HG02943 (cell line): Measurements from ENCODE around the gene METTL27.
"Not testable (repeated sequence)": the region's sequence is repeated elsewhere in the genome, so short reads cannot be mapped to it uniquely, and the experiment has no call there.

Experiments used
- ATAC-seq: cut with Tn5 transposase; IDR thresholded peaks from one replicate; pipeline ENCODE4 v1.9.1; 2021; ENCODE audit warnings: mild to moderate bottlenecking, low read depth, moderate library complexity; ENCODE audit not compliant: unreplicated experiment

METTL27 gene, protein sequence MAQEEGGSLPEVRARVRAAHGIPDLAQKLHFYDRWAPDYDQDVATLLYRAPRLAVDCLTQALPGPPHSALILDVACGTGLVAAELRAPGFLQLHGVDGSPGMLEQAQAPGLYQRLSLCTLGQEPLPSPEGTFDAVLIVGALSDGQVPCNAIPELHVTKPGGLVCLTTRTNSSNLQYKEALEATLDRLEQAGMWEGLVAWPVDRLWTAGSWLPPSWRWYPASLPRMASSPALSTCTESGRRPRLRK

DNA sequence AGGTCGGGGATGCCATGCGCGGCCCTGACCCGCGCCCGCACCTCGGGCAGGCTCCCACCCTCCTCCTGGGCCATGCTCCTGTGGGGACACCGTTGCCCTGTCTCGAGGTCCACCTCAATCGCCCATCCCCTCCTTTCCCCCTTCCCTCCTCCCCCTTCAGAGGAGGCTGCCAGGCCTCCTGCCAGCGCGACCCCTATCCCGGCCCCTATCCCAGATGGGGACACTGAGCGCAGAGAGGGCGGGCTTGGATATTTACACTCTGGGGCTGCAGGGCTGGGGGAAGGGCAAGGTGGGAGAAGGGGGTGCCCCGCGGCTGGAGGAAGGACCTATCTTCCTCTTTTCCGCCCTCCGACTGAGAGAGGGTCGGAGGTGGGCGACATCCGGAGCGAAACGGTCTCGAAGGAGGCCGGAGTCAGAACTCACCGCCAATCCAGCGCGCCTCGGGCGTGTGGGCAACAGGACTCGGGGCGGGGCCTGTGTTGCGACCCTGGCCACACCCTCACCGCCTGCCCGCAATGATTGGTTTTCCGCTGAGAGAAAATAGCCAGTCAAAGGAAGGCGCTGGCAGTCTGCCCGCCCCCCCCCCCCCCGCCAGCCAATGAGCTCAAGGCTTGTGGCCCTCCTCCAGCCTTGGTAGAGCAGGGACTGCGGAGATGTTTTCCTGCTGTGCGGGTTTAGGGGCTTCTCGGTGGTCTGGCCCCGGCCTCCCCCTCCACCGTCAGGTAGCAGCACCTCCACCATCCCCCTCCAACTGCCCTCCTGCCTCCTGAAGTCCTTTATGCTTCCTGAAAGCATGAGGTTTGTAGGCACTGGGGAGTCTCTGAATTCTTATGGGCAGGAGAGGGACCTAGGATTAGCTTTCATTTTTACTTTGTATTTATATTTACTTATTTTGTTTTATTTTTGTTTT, at the start of gene METTL27:
TSS of gene METTL27 (minus strand) at position 450 of the 910 bp plus-strand sequence. CDS start at position 74, 376 bp downstream.
- peak; percentile 75 for ATAC-seq

GRCh38 chr7:73891178-73891885, 49.0 kb upstream of the METTL27 start:
- no peak for ATAC-seq

DNA sequence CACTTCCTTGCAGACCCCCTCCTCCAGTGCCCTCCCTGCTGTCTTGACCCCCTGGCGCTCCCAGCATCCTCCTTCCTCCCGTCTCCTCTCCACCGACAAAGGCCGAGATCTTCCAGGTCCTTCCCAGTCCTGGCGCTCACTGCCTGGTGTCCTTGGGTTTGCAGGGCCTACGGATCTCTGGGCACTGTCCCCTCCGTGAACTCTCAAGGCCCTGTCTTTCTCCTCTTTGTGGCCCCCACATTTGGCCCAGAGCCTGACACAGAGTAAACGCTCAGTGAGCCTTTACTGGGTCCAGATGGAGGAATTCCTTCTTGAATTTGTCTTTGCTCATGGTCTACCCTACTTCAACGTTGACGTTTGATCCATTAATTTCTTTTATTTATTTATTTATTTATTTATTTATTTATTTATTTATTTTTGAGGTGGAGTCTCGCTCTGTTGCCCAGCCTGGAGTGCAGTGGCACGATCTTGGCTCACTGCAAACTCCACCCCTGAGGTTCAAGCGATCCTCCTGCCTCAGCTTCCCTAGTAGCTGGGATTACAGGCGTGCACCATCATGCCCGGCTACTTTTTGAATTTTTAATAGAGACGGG, 48.3 kb upstream of the METTL27 start:
- ATAC-seq = no peak

DNA sequence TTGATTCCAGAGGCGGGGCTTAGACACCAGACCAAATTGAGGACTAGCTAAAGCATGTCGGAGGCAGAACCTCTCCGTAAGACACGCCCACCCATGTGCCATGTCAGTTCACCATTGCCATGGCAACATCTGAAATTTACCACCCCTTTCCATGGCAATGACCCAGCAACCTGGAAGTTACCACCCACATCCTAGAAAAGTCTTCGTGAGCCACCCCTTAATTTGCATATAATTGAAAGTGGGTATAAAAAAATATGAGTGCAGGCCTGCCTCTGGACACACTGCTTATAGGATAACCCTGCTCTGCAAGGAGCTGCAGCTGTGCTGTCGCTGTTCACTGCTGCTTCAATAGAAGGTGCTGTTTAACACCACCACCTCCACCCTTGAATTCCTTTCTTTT, 46.6 kb upstream of the METTL27 start:
- no peak for ATAC-seq

DNA sequence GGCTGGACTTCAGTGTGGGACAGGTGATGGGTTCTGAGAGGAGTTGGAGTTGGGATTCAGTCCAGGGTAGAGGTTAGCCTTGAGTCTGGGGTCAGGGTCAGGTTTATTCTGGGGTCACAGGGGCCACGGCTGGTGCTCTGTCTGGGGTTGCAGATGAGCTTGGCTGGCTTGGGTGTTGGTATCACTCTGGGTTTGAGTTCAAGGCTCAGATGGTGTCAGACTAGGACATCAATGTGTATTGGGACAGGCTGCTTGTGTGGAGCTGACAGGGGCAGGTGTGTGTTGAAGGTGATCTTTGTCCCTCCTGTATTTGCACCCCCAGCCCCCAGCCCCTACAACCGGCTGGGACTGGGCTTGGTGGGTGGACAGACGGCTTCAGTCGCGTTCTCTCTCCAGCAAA, 45.4 kb upstream of the METTL27 start:
- ATAC-seq = no peak

DNA sequence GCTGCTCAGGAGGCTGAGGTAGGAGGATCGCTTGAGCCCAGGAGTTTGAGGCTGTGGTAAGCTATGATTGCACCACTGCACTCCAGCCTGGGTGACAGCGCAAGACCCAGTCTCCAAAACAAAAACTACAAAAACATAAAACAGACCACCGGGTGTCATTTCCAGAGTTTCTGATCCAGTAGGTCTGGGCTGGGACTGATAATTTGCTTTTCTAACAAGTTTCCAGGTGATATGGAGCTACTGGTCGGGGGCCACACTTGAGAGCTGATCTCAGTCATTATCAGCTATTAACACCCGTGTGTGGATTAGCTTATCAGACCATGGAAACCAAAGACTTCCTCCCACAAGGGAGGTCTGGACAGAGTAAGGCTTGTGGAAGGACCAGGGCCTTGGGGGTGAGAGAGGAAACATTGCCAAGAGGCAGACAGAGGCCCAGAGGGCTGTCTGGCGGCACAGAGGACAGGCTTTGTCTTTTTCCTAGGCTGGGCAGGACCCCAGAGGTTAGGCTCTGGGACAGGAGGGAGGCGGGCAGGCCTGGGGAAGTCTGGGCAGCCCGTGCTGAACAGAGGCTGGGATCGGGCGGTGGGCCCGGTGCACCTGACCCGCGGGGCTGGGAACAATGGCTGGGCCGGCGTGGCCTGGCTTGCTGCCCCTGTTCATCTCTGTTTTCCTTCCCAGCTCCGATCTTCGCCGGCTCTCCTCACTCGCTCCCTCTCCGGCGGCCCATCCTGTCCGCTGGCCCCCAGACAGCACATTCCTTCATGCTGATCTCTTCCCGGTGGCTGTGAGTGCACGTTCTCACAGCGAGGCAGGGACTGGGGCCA, 43.9 kb upstream of the METTL27 start:
- ATAC-seq = no peak

GRCh38 chr7:73885433-73885974, 43.2 kb upstream of the METTL27 start:
- ATAC-seq = no peak

- not testable (repeated sequence) for ATAC-seq
These were observed 42.6 kb upstream of the METTL27 start for GRCh38 chr7:73884867-73885422.

GRCh38 chr7:73882047-73882402, 39.7 kb upstream of the METTL27 start:
- ATAC-seq = no peak

DNA sequence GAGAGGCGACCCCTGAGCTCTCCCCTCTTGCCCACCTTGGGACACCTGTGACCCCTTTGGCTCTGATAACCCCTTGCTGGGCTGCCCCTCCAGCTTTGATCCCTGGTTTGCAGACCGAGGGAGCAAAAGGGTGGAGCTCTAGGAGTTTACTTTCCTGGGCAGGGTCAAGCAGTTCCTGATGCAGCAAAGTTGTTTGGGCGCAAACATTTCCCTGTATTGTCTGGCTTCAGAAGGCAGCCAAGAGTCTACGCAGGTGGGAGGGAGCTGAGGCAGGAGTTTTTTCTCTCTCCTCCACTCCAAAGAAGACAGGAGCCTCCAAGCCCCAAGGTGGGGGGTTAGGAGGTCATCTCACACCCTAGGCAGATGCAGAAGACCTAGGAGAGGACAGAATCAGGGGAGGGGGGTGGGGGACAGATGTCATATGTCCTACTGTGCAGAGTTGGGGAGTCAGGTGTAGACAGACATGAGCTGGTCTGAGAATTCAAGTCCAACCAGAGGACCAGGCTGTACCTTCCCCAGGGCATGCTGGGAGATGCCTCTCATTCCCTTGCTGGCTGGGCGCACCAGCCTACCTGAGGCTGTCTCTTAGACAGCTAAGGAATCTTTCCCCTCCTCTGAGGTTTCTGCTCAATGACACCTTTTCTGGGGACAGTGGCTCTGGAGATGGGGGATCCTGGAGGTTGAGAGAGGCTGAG, 39.2 kb upstream of the METTL27 start:
- ATAC-seq = no peak

GRCh38 chr7:73880755-73881328, 38.5 kb upstream of the METTL27 start:
- no peak for ATAC-seq

- ATAC-seq = no peak
These were observed 37.8 kb upstream of the METTL27 start for GRCh38 chr7:73879977-73880681.

- ATAC-seq = no peak
These were observed 34.7 kb upstream of the METTL27 start for GRCh38 chr7:73876973-73877372.

DNA sequence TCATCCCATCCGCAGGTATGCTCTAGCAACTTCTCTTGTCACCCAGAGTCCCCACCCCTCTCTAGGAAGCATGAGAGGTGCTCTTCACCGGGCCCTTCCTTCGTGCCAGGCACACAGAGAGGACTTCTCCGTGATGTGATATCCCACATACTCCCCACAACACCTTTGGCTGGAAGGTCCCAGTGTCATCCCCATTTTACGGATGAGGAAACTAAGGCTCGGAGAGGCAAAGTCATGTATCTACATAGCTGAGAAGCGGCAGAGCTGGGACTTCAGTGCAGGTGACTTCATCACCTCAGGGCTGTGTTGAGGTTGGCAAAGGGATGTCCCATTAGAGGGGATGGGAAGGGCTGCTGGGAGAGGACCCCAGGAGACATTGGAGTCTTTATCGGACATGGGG, 34.0 kb upstream of the METTL27 start:
- no peak for ATAC-seq

GRCh38 chr7:73872056-73872908, 30.0 kb upstream of the METTL27 start:
- no peak for ATAC-seq

GRCh38 chr7:73871163-73872011, 29.1 kb upstream of the METTL27 start:
- ATAC-seq = no peak
